Heart right ventricle (tissue), 16 donors: ENCODE results near the gene XYLT2. TPM values are rescaled to one million over a fixed set of nuclear protein-coding genes. Genes with fewer than 3 reads are reported as not detected.

ENCODE experiments used
- ATAC-seq, 8 donors: fragments of 200-7000 bp; cut with Tn5 transposase; one replicate each; pipeline ENCODE4 v1.9.1; 2020; ENCODE audit warnings: mild to moderate bottlenecking in 8 of 8, moderate library complexity in 8 of 8, moderate number of reproducible peaks in 1 of 8
- DNase-seq, 2 donors: peaks; one replicate each; pipeline ENCODE4 v3.0.0-alpha.2; 2020
- H3K27ac ChIP-seq, 10 donors: fragments of 200-600 bp; sonication (generic) in 2 of 10; one replicate each; pipeline versions ENCODE4 v1.5.0 to v1.8.0; 2020 to 2022; ENCODE audit warnings: mild to moderate bottlenecking in 3 of 10
- H3K27me3 ChIP-seq, 7 donors: fragments of 200-600 bp; one replicate each; pipeline ENCODE4 v1.8.0; 2021 to 2022; ENCODE audit warnings: mild to moderate bottlenecking in 2 of 7
- H3K36me3 ChIP-seq, 9 donors: fragments of 200-600 bp; sonication (generic) in 1 of 9; one replicate each; pipeline versions ENCODE4 v1.5.0 to v1.8.0; 2020 to 2022; ENCODE audit warnings: mild to moderate bottlenecking in 2 of 9
- H3K4me1 ChIP-seq, 9 donors: fragments of 200-600 bp; sonication (generic) in 1 of 9; one replicate each; pipeline versions ENCODE4 v1.5.0 to v1.8.0; 2020 to 2022; ENCODE audit warnings: mild to moderate bottlenecking in 4 of 9
- H3K4me3 ChIP-seq, 10 donors: fragments of 200-600 bp; sonication (generic) in 2 of 10; one replicate each; pipeline versions ENCODE4 v1.5.0 to v1.8.0; 2020 to 2022; ENCODE audit warnings: mild to moderate bottlenecking in 7 of 10, moderate library complexity in 2 of 10
- H3K9me3 ChIP-seq, 11 donors: fragments of 200-600 bp in 10 of 11; sonication (generic) in 2 of 11; one replicate each; pipeline versions ENCODE4 v1.5.0 to v1.8.0; 2013 to 2022; ENCODE audit warnings: mild to moderate bottlenecking in 2 of 11, control low read depth in 1 of 11, moderate library complexity in 1 of 11
- WGBS, 2 donors: extraction: QIAGEN DNeasy Blood & Tissue Kit; methylation state at CpG; one replicate each; pipeline ENCODE4 v1.1.7; 2013; ENCODE audit warnings: inconsistent platforms in 1 of 2; 5-methylcytosine and 5-hydroxymethylcytosine counted together
- intact Hi-C, 10 donors: fragments of 100-400 bp; cut with DNase I; formaldehyde crosslinking; loops; one replicate each; pipeline versions ENCODE4 v1.11.1 to v1.14.2; 2022
- polyA plus RNA-seq, 2 donors: library from polyadenylated mRNA; stranded (reverse); fragments of 200-250 nt; gene quantifications; one replicate each; pipeline ENCODE4 v1.2.3, GENCODE V29; 2013
- total RNA-seq, 10 donors: library from RNA; stranded (reverse); fragmentation: NEBNext Ultra II Directional in 3 of 10; extraction: Animal tissue kit (Norgen Biotek cat#: 25700) in 3 of 10; gene quantifications; one replicate each; pipeline versions ENCODE4 v1.2.1 to v1.2.4, GENCODE V29; 2021 to 2023
- TF ChIP-seq, protein P1 (sequence below), 9 donors: fragments of 200-600 bp; sonication (generic) in 2 of 9; IDR thresholded peaks; one replicate each; pipeline versions ENCODE4 v1.5.0 to v1.8.0; 2021 to 2022; ENCODE audit warnings: antibody characterized with exemption in 9 of 9, mild to moderate bottlenecking in 5 of 9, moderate library complexity in 1 of 9
- donor health status: Arrhythmogenic right ventricular cardiomyopathy.
- donor health status: ischemic (EF 13 %, LVEDD 7.1; RV severe dilation, severe dysfunction).
- donor health status: healthy with polysubstance abuse.
- donor health status: DM: no; HTN: yes; CAD: no.
- donor health status: DM: no; HTN: no; CAD: no.
- donor health status: ischemic (EF 25% LVEDD 6.9; RV normal size, moderate dysfunction).
- donor health status: ischemic (EF 25% LVEDD 5.7; RV mildly dilated, moderate dysfunction).
- donor health status: healthy.
- donor health status: DM: yes; HTN: yes; CAD: no.
- donor health status: Ischemic cardiomyopathy.
- donor health status: ischemic (EF 35%, LVEDD 5.7; RV mildly dilated, moderate dysfunction).
- donor health status: nonischemic (EF 11% LVEDD 7.7; RV severe dilation, severe dysfunction).
- donor health status: DM: yes; HTN: yes; CAD: no.
- donor health status: PGD.
- donor health status: ischemic (EF 29% LVEDD 5.4; RV normal size, mild dysfunction).
- donor health status: nonischemic (EF 23%, LVEDD 6.1; RV moderate dilation, normal function).

Gene XYLT2
- total and polyA plus RNA-seq, 12 donors: 8.1 to 17.1 (median 11.9) TPM

DNA sequence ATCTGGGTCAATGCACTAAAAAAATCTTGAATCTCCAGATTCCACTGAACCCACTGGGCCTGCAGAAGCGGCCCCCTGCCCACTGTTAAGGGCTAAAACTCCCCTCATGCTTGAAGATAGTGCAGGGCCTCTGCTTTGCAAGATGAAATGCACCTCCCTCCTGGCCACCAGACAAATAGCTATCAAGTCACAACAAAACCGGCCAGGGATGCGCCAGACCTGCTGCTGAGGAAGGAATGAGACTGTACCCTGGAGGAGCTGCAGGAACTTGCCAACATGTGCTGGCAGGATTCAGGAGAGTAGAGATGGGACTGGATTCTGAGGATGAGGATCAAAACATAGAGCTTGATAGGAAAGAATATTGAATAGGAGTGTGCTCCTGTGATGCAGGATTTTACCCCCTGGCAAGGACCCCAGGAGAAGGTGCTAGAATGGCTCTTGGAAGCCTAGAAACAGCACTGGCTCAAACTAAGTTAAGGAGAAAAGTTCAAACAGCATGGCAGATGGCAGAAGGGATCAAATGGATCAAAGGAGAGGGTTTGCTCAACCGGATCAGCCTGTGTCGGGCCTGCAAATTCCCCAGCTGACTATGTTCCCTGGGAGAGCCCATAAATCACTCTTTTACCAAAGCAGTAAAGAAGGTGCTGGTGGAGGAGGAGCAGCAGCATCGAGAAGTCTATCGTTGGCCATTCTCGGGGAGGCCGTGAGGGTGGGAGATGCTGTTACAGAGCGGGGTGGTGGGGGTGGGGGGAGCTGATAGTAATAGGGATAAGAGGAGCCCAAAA is 27.2 kb upstream of the XYLT2 start:
- 75 to 79% methylated on average over 10 of the region's 10 CpGs for WGBS, 2 donors
- Histone ChIP-seq H3K27me3 (peaks cover 0 to 6% (median 0%) of the 10 kb centered on the region in 7 donors), H3K27ac (no peak overlapping the region), H3K4me3 (no peak overlapping the region), H3K4me1 (no peaks in the 10 kb centered on the region), H3K9me3 (no peaks in the 10 kb centered on the region), H3K36me3 (no peaks in the 10 kb centered on the region)
- intact Hi-C loops: no loop called here
- ATAC-seq (no peak), DNase-seq (no peak)
- TF ChIP-seq, protein P1, sequence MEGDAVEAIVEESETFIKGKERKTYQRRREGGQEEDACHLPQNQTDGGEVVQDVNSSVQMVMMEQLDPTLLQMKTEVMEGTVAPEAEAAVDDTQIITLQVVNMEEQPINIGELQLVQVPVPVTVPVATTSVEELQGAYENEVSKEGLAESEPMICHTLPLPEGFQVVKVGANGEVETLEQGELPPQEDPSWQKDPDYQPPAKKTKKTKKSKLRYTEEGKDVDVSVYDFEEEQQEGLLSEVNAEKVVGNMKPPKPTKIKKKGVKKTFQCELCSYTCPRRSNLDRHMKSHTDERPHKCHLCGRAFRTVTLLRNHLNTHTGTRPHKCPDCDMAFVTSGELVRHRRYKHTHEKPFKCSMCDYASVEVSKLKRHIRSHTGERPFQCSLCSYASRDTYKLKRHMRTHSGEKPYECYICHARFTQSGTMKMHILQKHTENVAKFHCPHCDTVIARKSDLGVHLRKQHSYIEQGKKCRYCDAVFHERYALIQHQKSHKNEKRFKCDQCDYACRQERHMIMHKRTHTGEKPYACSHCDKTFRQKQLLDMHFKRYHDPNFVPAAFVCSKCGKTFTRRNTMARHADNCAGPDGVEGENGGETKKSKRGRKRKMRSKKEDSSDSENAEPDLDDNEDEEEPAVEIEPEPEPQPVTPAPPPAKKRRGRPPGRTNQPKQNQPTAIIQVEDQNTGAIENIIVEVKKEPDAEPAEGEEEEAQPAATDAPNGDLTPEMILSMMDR (IDR thresholded peaks at IDR 0.05): no peak

DNA sequence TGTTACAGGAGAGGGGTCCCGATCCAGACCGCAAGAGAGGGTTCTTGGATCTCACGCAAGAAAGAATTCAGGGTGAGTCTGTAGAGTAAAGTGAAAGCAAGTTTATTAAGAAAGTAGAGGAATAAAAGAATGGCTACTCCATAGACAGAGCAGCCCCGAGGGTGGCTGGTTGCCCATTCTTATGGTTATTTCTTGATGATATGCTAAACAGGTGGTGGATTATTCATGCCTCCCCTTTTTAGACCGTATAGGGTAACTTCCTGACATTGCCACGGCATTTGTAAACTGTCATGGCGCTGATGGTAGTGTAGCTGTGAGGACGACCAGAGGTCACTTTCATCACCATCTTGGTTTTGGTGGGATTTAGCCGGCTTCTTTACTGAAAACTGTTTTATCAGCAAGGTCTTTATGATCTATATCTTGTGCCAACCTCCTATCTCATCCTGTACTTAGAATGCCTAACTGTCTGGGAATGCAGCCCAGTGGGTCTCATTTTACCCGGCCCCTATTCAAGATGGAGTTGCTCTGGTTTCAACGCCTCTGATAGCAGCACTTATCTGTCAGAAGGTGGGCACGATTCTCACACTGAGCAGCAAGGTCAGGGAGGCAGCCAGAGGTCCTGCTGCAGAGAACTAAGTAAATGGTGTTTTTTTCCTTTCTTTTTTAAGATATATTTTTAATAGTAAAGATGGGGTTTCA is 26.5 kb upstream of the XYLT2 start:
- DNase-seq (no peak), ATAC-seq (no peak)
- Histone ChIP-seq H3K9me3 (no peaks in the 10 kb centered on the region), H3K36me3 (no peaks in the 10 kb centered on the region), H3K4me1 (no peaks in the 10 kb centered on the region), H3K27me3 (no peaks in the 10 kb centered on the region), H3K4me3 (no peak overlapping the region), H3K27ac (no peak overlapping the region)
- WGBS, 2 donors: 71% methylated on average over 12 of the region's 12 CpGs
- intact Hi-C loops: no loop called here
- TF ChIP-seq, protein P1 (IDR thresholded peaks at IDR 0.05): no peak

DNA sequence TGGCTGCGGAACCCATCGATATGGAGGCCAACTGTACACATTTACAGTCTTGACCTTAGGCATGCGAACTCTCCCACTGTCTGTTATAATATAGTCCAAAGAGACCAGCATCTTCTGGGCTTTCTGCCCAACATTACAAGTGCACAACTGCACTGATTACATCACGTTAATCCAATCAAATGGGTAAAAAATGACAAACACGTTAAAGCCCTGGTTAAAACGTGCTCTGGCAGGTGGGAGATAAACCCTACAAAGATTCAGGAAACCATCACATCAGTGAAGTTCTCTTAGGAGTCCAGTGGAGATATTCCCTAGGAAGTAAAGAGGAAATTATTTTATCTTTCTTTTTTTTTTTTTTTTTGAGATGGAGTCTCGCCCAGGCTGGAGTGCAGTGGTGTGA is 23.7 kb upstream of the XYLT2 start:
- H3K36me3 ChIP-seq: no peaks in the 10 kb centered on the region
- TF ChIP-seq, protein P1 (IDR thresholded peaks at IDR 0.05): no peak
- no peaks in the 10 kb centered on the region for H3K27me3 ChIP-seq
- DNase-seq (no peak), ATAC-seq (no peak)
- H3K4me3 ChIP-seq: no peak overlapping the region
- H3K4me1 ChIP-seq: no peaks in the 10 kb centered on the region
- no peak overlapping the region for H3K27ac ChIP-seq
- intact Hi-C loops: no loop called here
- whole genome bisulfite sequencing, 2 donors: 62 to 69% methylated on average over 7 of the region's 7 CpGs
- H3K9me3 ChIP-seq: no peaks in the 10 kb centered on the region

DNA sequence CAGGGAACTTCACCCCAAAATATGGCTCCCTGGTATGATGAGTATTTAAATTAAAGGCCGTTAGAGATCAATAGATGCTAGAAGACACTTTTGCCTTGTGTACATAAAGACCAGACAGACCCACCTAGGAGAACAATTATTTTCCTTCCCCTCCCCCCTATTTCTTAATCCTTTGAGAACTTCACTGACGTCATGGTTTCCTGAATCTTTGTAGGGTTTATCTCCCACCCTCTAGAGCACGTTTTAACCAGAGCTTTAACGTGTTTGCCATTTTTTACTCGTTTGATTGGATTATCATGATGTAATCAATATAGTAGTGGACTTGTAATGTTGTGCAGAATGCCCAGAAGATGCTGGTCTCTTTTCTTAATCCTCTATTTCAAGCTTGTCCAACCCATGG is 22.9 kb upstream of the XYLT2 start:
- Histone ChIP-seq H3K9me3 (no peaks in the 10 kb centered on the region), H3K27ac (no peak overlapping the region), H3K4me1 (no peaks in the 10 kb centered on the region), H3K36me3 (no peaks in the 10 kb centered on the region), H3K27me3 (no peaks in the 10 kb centered on the region), H3K4me3 (no peak overlapping the region)
- TF ChIP-seq, protein P1 (IDR thresholded peaks at IDR 0.05): no peak
- WGBS, 2 donors: 58 to 62% methylated on average over 5 of the region's 5 CpGs
- intact Hi-C loops: no loop called here
- ATAC-seq: no peak
- no peak for DNase-seq
